GM23338 (cell line): ENCODE measurements around the gene DCPS. TPM values are rescaled to one million over a fixed set of nuclear protein-coding genes. Genes with fewer than 3 reads are reported as not detected.
A peak's percentile ranks its signal among the peaks of the same experiment; 100 is the strongest.

ENCODE experiments used
- ATAC-seq: fragments of 200-7000 bp; cut with Tn5 transposase; 3 replicates; pipeline ENCODE4 v1.9.1; 2020
- DNase-seq: peaks from one replicate; pipeline ENCODE4 v3.0.0-alpha.2; 2015; ENCODE audit warnings: low spot score
- H2AFZ ChIP-seq: fragments of 200-600 bp; sonication (generic); 2 replicates; pipeline ENCODE4 v1.8.0; 2016; ENCODE audit warnings: antibody characterized with exemption, mild to moderate bottlenecking, moderate library complexity
- H3F3A ChIP-seq: fragments of 200-600 bp; sonication (generic); replicated peaks from 2 replicates; pipeline ENCODE4 v1.8.0; 2017; ENCODE audit warnings: antibody characterized with exemption, mixed run types, low read depth
- H3K27ac ChIP-seq: fragments of 200-600 bp; sonication (generic); 2 replicates; pipeline ENCODE4 v1.6.1; 2016; ENCODE audit warnings: low read depth
- H3K27me3 ChIP-seq: fragments of 200-600 bp; sonication (generic); 2 replicates; pipeline ENCODE4 v1.8.0; 2016; ENCODE audit warnings: mild to moderate bottlenecking, mixed run types, moderate library complexity; ENCODE audit not compliant: insufficient read depth
- H3K36me3 ChIP-seq: fragments of 200-600 bp; sonication (generic); 2 replicates; pipeline ENCODE4 v1.8.0; 2016; ENCODE audit warnings: mild to moderate bottlenecking; ENCODE audit not compliant: insufficient read depth
- H3K4me1 ChIP-seq: fragments of 200-600 bp; sonication (generic); 2 replicates; pipeline ENCODE4 v1.8.0; 2016; ENCODE audit warnings: mild to moderate bottlenecking, moderate library complexity; ENCODE audit not compliant: insufficient read depth
- H3K4me2 ChIP-seq: fragments of 200-600 bp; sonication (generic); 2 replicates; pipeline ENCODE4 v1.7.1; 2017; ENCODE audit warnings: mixed run types
- H3K4me3 ChIP-seq: fragments of 200-600 bp; sonication (generic); 2 replicates; pipeline ENCODE4 v1.6.1; 2016; ENCODE audit warnings: mixed run types
- H3K79me2 ChIP-seq: fragments of 200-600 bp; sonication (generic); replicated peaks from 2 replicates; pipeline ENCODE4 v1.8.0; 2017; ENCODE audit warnings: mild to moderate bottlenecking; ENCODE audit not compliant: insufficient read depth
- H3K9me2 ChIP-seq: fragments of 200-600 bp; sonication (generic); 2 replicates; pipeline ENCODE4 v1.8.0; 2017; ENCODE audit not compliant: insufficient read depth
- H4K20me1 ChIP-seq: fragments of 200-600 bp; sonication (generic); replicated peaks from 2 replicates; pipeline ENCODE4 v1.8.0; 2017; ENCODE audit warnings: mild to moderate bottlenecking; ENCODE audit not compliant: insufficient read depth
- H3K27ac Mint-ChIP-seq: 2 replicates; pipeline ENCODE4 v1.8.0; 2020; ENCODE audit warnings: inconsistent platforms, mild to moderate bottlenecking, moderate library complexity, mixed read lengths
- H3K27me3 Mint-ChIP-seq: 3 replicates; pipeline ENCODE4 v1.8.0; 2022; ENCODE audit warnings: low read depth, mild to moderate bottlenecking, moderate library complexity, mixed read lengths, inconsistent platforms; ENCODE audit not compliant: insufficient read depth, poor library complexity
- H3K36me3 Mint-ChIP-seq: 3 replicates; pipeline ENCODE4 v1.8.0; 2021; ENCODE audit warnings: low read depth, mild to moderate bottlenecking, inconsistent platforms, moderate library complexity, mixed read lengths
- H3K4me1 Mint-ChIP-seq: 3 replicates; pipeline ENCODE4 v1.8.0; 2020; ENCODE audit warnings: mild to moderate bottlenecking, inconsistent platforms, mixed read lengths
- H3K4me3 Mint-ChIP-seq: 3 replicates; pipeline ENCODE4 v1.8.0; 2021; ENCODE audit warnings: moderate library complexity, mild to moderate bottlenecking, inconsistent platforms, mixed read lengths
- H3K9me3 Mint-ChIP-seq: 3 replicates; pipeline ENCODE4 v1.8.0; 2020; ENCODE audit warnings: moderate library complexity, mild to moderate bottlenecking, inconsistent platforms, mixed read lengths
- CREB1 ChIP-seq: fragments of 250-450 bp; sonication (Bioruptor Pico); IDR thresholded peaks from 2 replicates; pipeline ENCODE4 v1.5.0; 2020; ENCODE audit warnings: low read depth, mild to moderate bottlenecking, moderate library complexity
- EZH2 ChIP-seq: fragments of 200-600 bp; sonication (generic); IDR thresholded peaks from one replicate; pipeline ENCODE4 v1.8.0; 2017; ENCODE audit warnings: antibody characterized with exemption, mild to moderate bottlenecking, low read depth; ENCODE audit not compliant: unreplicated experiment
- EZH2phosphoT487 ChIP-seq: fragments of 200-600 bp; sonication (generic); IDR thresholded peaks from one replicate; pipeline ENCODE4 v1.8.1; 2018; ENCODE audit warnings: antibody characterized with exemption; ENCODE audit not compliant: unreplicated experiment
- JUNB ChIP-seq: IDR thresholded peaks from one replicate; pipeline ENCODE4 v1.6.1; 2016; ENCODE audit warnings: antibody characterized with exemption; ENCODE audit not compliant: unreplicated experiment
- NANOG ChIP-seq: IDR thresholded peaks from 2 replicates; pipeline ENCODE4 v1.6.1; 2016; ENCODE audit warnings: antibody characterized with exemption, borderline replicate concordance
- POLR2AphosphoS5 ChIP-seq: IDR thresholded peaks from 2 replicates; pipeline ENCODE4 v1.6.1; 2016; ENCODE audit warnings: antibody characterized with exemption, low read depth
- STAT1 ChIP-seq: IDR thresholded peaks from one replicate; pipeline ENCODE4 v1.6.1; 2016; ENCODE audit warnings: antibody characterized with exemption; ENCODE audit not compliant: unreplicated experiment
- ZNF114 ChIP-seq: fragments of 250-450 bp; sonication (Bioruptor Pico); IDR thresholded peaks from 2 replicates; pipeline ENCODE4 v1.5.0; 2020; ENCODE audit warnings: mild to moderate bottlenecking, moderate library complexity
- ZNF331 ChIP-seq: fragments of 250-450 bp; sonication (Bioruptor Pico); IDR thresholded peaks from 2 replicates; pipeline ENCODE4 v1.5.0; 2020; ENCODE audit warnings: low read depth, mild to moderate bottlenecking, moderate library complexity
- polyA plus RNA-seq: library from polyadenylated mRNA; unstranded; fragments of >200 nt; fragmentation: Nextera tagmentation; extraction: Ambion mirVana; gene quantifications from 2 replicates; pipeline ENCODE4 v1.2.1, GENCODE V29; 2016
- total RNA-seq: library from RNA; depleted of rRNA; stranded (reverse); fragments of >200 nt; shearing (Covaris generic); gene quantifications from 2 replicates; pipeline ENCODE4 v1.2.3, GENCODE V29; 2014
- TF ChIP-seq, protein P1 (sequence below), 2 experiments: fragments of 200-600 bp in 1 of 2; sonication (generic) in 1 of 2; conservative IDR thresholded peaks; 2 replicates each; pipeline versions ENCODE4 v1.5.1 to v1.6.1; 2016 to 2017; ENCODE audit warnings: antibody characterized with exemption in 2 of 2, low read depth in 2 of 2, mild to moderate bottlenecking in 2 of 2, moderate library complexity in 1 of 2
- TF ChIP-seq, protein P2 (sequence below): IDR thresholded peaks from one replicate; pipeline ENCODE4 v1.6.1; 2018; ENCODE audit warnings: antibody characterized with exemption; ENCODE audit not compliant: unreplicated experiment
- TF ChIP-seq, protein P3 (sequence below): IDR thresholded peaks from 2 replicates; pipeline ENCODE4 v1.6.1; 2016; ENCODE audit warnings: antibody characterized with exemption
- TF ChIP-seq, protein P4 (sequence below): fragments of 250-450 bp; sonication (Bioruptor Pico); IDR thresholded peaks from 2 replicates; pipeline ENCODE4 v1.5.0; 2020; ENCODE audit warnings: mild to moderate bottlenecking, moderate library complexity

Gene DCPS
- total and polyA plus RNA-seq, 2 experiments from 2014 or later = 26.8 to 46.4 TPM

DNA sequence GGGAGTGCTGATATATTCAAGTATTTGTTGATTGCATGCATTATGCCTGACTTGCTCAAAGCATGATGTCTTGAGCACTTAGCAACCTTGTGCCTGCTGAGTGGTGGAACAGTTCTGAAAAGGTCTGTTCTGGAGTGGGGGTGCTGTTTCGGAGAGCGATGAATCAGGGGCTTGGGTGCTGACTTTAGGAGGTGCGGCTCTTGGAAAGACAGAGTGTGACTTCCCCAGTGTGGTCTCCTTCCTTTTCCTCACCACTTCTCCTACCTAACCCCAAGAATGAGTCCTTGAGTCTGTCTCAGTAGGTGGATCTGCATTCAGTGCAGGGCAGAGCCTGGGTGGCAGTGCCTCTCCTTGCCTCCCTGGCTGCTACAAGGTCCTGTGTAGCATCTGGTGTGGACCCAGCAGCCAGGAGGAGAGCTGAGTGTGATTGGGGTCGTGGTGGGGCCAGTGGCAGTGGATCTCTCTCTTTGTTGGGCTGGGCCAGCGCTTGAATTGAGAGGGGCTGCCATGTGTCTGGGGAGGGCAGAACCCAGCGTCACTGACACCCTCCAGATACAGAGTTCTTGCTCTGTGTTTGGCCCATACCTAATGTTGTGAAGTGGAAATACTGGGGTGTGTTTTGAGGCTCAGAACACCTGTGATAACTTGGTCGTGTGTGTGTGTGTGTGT is 87.6 kb downstream of the DCPS start:
- Histone ChIP-seq H3K36me3 (no peaks in the 10 kb centered on the region), H3K4me2 (no peak overlapping the region), H3K9me2 (no peaks in the 10 kb centered on the region), H3K4me3 (no peak overlapping the region), H3K27ac (0 out of 2 replicates have a peak overlapping the region, but pooled peaks have one; percentile 45), H2AFZ (no peak overlapping the region), H4K20me1 (0 out of 2 replicates have a peak, but pooled peaks cover 5% of the 10 kb centered on the region), H3K79me2 (peaks cover 27% of the 10 kb centered on the region), H3F3A (no peaks in the 10 kb centered on the region), H3K4me1 (peaks cover 6% of the 10 kb centered on the region; the same call in 1 of the 2 replicates), H3K27me3 (no peaks in the 10 kb centered on the region)
- H3K27me3 Mint-ChIP-seq = peaks cover 7% of the 10 kb centered on the region
- no peak overlapping the region for H3K4me3 Mint-ChIP-seq
- DNase-seq (no peak), ATAC-seq (peak; percentile 27; the same call in 2 of the 3 replicates)
- peaks cover 29% of the 10 kb centered on the region for H3K4me1 Mint-ChIP-seq
- H3K36me3 Mint-ChIP-seq = no peaks in the 10 kb centered on the region
- peak overlapping the region; percentile 21; the same call in 1 of the 2 replicates for H3K27ac Mint-ChIP-seq
- TF ChIP-seq EZH2 (no peak), ZNF114 (CRISPR knock-in tag) (no peak), JUNB (no peak), EZH2phosphoT487 (no peak), NANOG (no peak), STAT1 (no peak), POLR2AphosphoS5 (no peak), CREB1 (CRISPR knock-in tag) (no peak), ZNF331 (no peak)
- TF ChIP-seq, protein P1, sequence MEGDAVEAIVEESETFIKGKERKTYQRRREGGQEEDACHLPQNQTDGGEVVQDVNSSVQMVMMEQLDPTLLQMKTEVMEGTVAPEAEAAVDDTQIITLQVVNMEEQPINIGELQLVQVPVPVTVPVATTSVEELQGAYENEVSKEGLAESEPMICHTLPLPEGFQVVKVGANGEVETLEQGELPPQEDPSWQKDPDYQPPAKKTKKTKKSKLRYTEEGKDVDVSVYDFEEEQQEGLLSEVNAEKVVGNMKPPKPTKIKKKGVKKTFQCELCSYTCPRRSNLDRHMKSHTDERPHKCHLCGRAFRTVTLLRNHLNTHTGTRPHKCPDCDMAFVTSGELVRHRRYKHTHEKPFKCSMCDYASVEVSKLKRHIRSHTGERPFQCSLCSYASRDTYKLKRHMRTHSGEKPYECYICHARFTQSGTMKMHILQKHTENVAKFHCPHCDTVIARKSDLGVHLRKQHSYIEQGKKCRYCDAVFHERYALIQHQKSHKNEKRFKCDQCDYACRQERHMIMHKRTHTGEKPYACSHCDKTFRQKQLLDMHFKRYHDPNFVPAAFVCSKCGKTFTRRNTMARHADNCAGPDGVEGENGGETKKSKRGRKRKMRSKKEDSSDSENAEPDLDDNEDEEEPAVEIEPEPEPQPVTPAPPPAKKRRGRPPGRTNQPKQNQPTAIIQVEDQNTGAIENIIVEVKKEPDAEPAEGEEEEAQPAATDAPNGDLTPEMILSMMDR (conservative IDR thresholded peaks at IDR 0.05; ENCODE audit: low read depth in 2 of 2) = no peak
- TF ChIP-seq, protein P2, sequence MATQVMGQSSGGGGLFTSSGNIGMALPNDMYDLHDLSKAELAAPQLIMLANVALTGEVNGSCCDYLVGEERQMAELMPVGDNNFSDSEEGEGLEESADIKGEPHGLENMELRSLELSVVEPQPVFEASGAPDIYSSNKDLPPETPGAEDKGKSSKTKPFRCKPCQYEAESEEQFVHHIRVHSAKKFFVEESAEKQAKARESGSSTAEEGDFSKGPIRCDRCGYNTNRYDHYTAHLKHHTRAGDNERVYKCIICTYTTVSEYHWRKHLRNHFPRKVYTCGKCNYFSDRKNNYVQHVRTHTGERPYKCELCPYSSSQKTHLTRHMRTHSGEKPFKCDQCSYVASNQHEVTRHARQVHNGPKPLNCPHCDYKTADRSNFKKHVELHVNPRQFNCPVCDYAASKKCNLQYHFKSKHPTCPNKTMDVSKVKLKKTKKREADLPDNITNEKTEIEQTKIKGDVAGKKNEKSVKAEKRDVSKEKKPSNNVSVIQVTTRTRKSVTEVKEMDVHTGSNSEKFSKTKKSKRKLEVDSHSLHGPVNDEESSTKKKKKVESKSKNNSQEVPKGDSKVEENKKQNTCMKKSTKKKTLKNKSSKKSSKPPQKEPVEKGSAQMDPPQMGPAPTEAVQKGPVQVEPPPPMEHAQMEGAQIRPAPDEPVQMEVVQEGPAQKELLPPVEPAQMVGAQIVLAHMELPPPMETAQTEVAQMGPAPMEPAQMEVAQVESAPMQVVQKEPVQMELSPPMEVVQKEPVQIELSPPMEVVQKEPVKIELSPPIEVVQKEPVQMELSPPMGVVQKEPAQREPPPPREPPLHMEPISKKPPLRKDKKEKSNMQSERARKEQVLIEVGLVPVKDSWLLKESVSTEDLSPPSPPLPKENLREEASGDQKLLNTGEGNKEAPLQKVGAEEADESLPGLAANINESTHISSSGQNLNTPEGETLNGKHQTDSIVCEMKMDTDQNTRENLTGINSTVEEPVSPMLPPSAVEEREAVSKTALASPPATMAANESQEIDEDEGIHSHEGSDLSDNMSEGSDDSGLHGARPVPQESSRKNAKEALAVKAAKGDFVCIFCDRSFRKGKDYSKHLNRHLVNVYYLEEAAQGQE = no peak
- TF ChIP-seq, protein P3, sequence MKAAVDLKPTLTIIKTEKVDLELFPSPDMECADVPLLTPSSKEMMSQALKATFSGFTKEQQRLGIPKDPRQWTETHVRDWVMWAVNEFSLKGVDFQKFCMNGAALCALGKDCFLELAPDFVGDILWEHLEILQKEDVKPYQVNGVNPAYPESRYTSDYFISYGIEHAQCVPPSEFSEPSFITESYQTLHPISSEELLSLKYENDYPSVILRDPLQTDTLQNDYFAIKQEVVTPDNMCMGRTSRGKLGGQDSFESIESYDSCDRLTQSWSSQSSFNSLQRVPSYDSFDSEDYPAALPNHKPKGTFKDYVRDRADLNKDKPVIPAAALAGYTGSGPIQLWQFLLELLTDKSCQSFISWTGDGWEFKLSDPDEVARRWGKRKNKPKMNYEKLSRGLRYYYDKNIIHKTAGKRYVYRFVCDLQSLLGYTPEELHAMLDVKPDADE = no peak
- TF ChIP-seq, protein P4, sequence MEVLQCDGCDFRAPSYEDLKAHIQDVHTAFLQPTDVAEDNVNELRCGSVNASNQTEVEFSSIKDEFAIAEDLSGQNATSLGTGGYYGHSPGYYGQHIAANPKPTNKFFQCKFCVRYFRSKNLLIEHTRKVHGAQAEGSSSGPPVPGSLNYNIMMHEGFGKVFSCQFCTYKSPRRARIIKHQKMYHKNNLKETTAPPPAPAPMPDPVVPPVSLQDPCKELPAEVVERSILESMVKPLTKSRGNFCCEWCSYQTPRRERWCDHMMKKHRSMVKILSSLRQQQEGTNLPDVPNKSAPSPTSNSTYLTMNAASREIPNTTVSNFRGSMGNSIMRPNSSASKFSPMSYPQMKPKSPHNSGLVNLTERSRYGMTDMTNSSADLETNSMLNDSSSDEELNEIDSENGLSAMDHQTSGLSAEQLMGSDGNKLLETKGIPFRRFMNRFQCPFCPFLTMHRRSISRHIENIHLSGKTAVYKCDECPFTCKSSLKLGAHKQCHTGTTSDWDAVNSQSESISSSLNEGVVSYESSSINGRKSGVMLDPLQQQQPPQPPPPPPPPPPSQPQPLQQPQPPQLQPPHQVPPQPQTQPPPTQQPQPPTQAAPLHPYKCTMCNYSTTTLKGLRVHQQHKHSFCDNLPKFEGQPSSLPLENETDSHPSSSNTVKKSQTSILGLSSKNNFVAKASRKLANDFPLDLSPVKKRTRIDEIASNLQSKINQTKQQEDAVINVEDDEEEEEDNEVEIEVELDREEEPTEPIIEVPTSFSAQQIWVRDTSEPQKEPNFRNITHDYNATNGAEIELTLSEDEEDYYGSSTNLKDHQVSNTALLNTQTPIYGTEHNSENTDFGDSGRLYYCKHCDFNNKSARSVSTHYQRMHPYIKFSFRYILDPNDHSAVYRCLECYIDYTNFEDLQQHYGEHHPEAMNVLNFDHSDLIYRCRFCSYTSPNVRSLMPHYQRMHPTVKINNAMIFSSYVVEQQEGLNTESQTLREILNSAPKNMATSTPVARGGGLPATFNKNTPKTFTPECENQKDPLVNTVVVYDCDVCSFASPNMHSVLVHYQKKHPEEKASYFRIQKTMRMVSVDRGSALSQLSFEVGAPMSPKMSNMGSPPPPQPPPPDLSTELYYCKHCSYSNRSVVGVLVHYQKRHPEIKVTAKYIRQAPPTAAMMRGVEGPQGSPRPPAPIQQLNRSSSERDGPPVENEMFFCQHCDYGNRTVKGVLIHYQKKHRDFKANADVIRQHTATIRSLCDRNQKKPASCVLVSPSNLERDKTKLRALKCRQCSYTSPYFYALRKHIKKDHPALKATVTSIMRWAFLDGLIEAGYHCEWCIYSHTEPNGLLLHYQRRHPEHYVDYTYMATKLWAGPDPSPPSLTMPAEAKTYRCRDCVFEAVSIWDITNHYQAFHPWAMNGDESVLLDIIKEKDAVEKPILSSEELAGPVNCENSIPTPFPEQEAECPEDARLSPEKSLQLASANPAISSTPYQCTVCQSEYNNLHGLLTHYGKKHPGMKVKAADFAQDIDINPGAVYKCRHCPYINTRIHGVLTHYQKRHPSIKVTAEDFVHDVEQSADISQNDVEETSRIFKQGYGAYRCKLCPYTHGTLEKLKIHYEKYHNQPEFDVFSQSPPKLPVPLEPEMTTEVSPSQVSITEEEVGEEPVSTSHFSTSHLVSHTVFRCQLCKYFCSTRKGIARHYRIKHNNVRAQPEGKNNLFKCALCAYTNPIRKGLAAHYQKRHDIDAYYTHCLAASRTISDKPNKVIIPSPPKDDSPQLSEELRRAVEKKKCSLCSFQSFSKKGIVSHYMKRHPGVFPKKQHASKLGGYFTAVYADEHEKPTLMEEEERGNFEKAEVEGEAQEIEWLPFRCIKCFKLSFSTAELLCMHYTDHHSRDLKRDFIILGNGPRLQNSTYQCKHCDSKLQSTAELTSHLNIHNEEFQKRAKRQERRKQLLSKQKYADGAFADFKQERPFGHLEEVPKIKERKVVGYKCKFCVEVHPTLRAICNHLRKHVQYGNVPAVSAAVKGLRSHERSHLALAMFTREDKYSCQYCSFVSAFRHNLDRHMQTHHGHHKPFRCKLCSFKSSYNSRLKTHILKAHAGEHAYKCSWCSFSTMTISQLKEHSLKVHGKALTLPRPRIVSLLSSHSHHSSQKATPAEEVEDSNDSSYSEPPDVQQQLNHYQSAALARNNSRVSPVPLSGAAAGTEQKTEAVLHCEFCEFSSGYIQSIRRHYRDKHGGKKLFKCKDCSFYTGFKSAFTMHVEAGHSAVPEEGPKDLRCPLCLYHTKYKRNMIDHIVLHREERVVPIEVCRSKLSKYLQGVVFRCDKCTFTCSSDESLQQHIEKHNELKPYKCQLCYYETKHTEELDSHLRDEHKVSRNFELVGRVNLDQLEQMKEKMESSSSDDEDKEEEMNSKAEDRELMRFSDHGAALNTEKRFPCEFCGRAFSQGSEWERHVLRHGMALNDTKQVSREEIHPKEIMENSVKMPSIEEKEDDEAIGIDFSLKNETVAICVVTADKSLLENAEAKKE (CRISPR knock-in tag) = no peak
- H3K9me3 Mint-ChIP-seq = no peaks in the 10 kb centered on the region
